Measurements from ENCODE around the gene CDH15.

- TF ChIP-seq ZC3H4 (CRISPR knock-in tag; IDR thresholded peaks at IDR 0.05; ENCODE audit: borderline replicate concordance): peak; percentile 57; the same call in 1 of the 2 replicates
- TF ChIP-seq ZSCAN5A (CRISPR knock-in tag; IDR thresholded peaks at IDR 0.05; ENCODE audit: borderline replicate concordance): no peak
These were observed 19.7 kb downstream of the CDH15 start for GRCh38 chr16:89191033-89191900.
